HG03442 (cell line): Measurements from ENCODE around the gene NXPE3.

Source experiments
- ATAC-seq: cut with Tn5 transposase; IDR thresholded peaks from one replicate; pipeline ENCODE4 v1.9.1; 2021; ENCODE audit warnings: mild to moderate bottlenecking, moderate library complexity; ENCODE audit not compliant: unreplicated experiment

The NXPE3 gene

GRCh38 chr3:101873619-101874018 lies 94.6 kb downstream of the NXPE3 start:
- no peak for ATAC-seq

DNA sequence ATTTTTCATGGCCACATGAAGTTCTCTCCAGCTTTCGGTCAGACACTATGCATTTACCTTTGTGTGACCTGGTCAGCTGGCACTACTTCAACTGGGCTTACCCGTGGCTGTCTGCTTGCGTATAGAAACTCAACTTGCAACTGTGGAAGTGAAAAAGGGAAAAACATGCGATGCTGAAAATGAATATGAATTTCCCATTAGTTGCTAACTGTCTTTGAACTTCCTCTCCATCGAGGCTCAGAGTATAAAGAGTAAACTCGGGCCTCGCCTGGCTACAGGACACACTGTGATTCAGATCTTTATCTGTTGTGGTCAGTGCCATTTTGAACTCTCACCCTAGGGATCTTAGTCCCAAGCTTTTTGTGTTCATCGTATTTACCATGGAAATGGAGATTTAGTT lies 97.1 kb downstream of the NXPE3 start:
- ATAC-seq: no peak
